HG03342 (cell line): ENCODE data around the gene OGFOD2.

Experiments used
- ATAC-seq: cut with Tn5 transposase; IDR thresholded peaks from one replicate; pipeline ENCODE4 v1.9.1; 2021; ENCODE audit warnings: mild to moderate bottlenecking, moderate library complexity; ENCODE audit not compliant: unreplicated experiment

Gene OGFOD2

GRCh38 chr12:122988036-122988435 is 13.0 kb downstream of the OGFOD2 start:
- no peak for ATAC-seq

GRCh38 chr12:122988612-122989212 is 13.7 kb downstream of the OGFOD2 start:
- ATAC-seq = no peak

GRCh38 chr12:122989225-122989839 is 14.3 kb downstream of the OGFOD2 start:
- ATAC-seq = no peak

GRCh38 chr12:122989874-122990419 is 14.9 kb downstream of the OGFOD2 start:
- ATAC-seq = no peak

- ATAC-seq = no peak
Observed at GRCh38 chr12:122990561-122990960, 15.5 kb downstream of the OGFOD2 start.

GRCh38 chr12:122990961-122991622 is 16.0 kb downstream of the OGFOD2 start:
- no peak for ATAC-seq

GRCh38 chr12:122991623-122992275 is 16.7 kb downstream of the OGFOD2 start:
- ATAC-seq = no peak

GRCh38 chr12:122992386-122992785 is 17.3 kb downstream of the OGFOD2 start:
- no peak for ATAC-seq

GRCh38 chr12:122994140-122994675 is 19.2 kb downstream of the OGFOD2 start:
- ATAC-seq = no peak

- no peak for ATAC-seq
Observed at GRCh38 chr12:122994781-122995502, 19.9 kb downstream of the OGFOD2 start.

GRCh38 chr12:122995503-122996187 is 20.6 kb downstream of the OGFOD2 start:
- ATAC-seq = no peak

- ATAC-seq = no peak
Observed at GRCh38 chr12:122996188-122996601, 21.2 kb downstream of the OGFOD2 start.

GRCh38 chr12:122996621-122997342 is 21.7 kb downstream of the OGFOD2 start:
- ATAC-seq = no peak

GRCh38 chr12:122997343-122998250 is 22.6 kb downstream of the OGFOD2 start:
- ATAC-seq = no peak

GRCh38 chr12:122998316-122998715 is 23.3 kb downstream of the OGFOD2 start:
- ATAC-seq = no peak

GRCh38 chr12:122999196-122999946 is 24.3 kb downstream of the OGFOD2 start:
- ATAC-seq = no peak

- ATAC-seq = no peak
Observed at GRCh38 chr12:122999986-123000420, 25.0 kb downstream of the OGFOD2 start.

- no peak for ATAC-seq
Observed at GRCh38 chr12:123000578-123000977, 25.5 kb downstream of the OGFOD2 start.
